Mucosa of rectum (tissue), 2 donors: ENCODE measurements around the gene DOHH.
A peak's percentile ranks its signal among the peaks of the same experiment; 100 is the strongest.

ENCODE experiments used
- H3K27ac ChIP-seq, 2 donors: one replicate each; pipeline ENCODE4 v1.7.0; 2013; ENCODE audit warnings: inconsistent platforms in 2 of 2, low read depth in 2 of 2, low read length in 2 of 2
- H3K27me3 ChIP-seq, 2 donors: one replicate each; pipeline ENCODE4 v1.7.0; 2013; ENCODE audit warnings: low read length in 2 of 2; ENCODE audit not compliant: control insufficient read depth in 2 of 2, insufficient read depth in 2 of 2
- H3K36me3 ChIP-seq, 2 donors: one replicate each; pipeline ENCODE4 v1.7.0; 2013; ENCODE audit warnings: low read length in 2 of 2; ENCODE audit not compliant: control insufficient read depth in 2 of 2, insufficient read depth in 2 of 2
- H3K4me1 ChIP-seq, 2 donors: one replicate each; pipeline ENCODE4 v1.7.0; 2013; ENCODE audit warnings: low read length in 2 of 2, mild to moderate bottlenecking in 1 of 2; ENCODE audit not compliant: control insufficient read depth in 2 of 2, insufficient read depth in 2 of 2
- H3K4me3 ChIP-seq, 2 donors: one replicate each; pipeline ENCODE4 v1.7.0; 2013; ENCODE audit warnings: low read length in 2 of 2
- H3K9ac ChIP-seq, 2 donors: one replicate each; pipeline ENCODE4 v1.7.0; 2013; ENCODE audit warnings: low read length in 2 of 2, low read depth in 1 of 2, mild to moderate bottlenecking in 1 of 2
- H3K9me3 ChIP-seq, 2 donors: one replicate each; pipeline ENCODE4 v1.7.0; 2013; ENCODE audit warnings: low read length in 2 of 2; ENCODE audit not compliant: control insufficient read depth in 2 of 2
- donor health status: healthy.
- donor health status: Normal muscosa, but diverticular disease.

Gene DOHH

GRCh38 chr19:3492919-3493318, 7.6 kb downstream of the DOHH start:
- Histone ChIP-seq H3K9me3 (no peaks in the 10 kb centered on the region), H3K4me1 (no peaks in the 10 kb centered on the region), H3K27ac (no peak overlapping the region), H3K4me3 (no peak overlapping the region), H3K27me3 (no peaks in the 10 kb centered on the region), H3K36me3 (peaks cover 15 to 29% of the 10 kb centered on the region in 2 donors), H3K9ac (no peak overlapping the region)

GRCh38 chr19:3492131-3492839, 8.2 kb downstream of the DOHH start:
- H3K27ac ChIP-seq = no peak overlapping the region
- H3K9ac ChIP-seq = no peak overlapping the region
- H3K27me3 ChIP-seq = no peaks in the 10 kb centered on the region
- H3K36me3 ChIP-seq = peaks cover 13 to 29% of the 10 kb centered on the region in 2 donors
- no peaks in the 10 kb centered on the region for H3K9me3 ChIP-seq
- no peaks in the 10 kb centered on the region for H3K4me1 ChIP-seq
- H3K4me3 ChIP-seq = no peak overlapping the region

- no peak overlapping the region for H3K4me3 ChIP-seq
- no peaks in the 10 kb centered on the region for H3K27me3 ChIP-seq
- no peak overlapping the region for H3K9ac ChIP-seq
- H3K9me3 ChIP-seq = no peaks in the 10 kb centered on the region
- H3K27ac ChIP-seq = no peak overlapping the region
- no peaks in the 10 kb centered on the region for H3K4me1 ChIP-seq
- H3K36me3 ChIP-seq = peaks cover 13 to 29% of the 10 kb centered on the region in 2 donors
These were observed 8.9 kb downstream of the DOHH start for GRCh38 chr19:3491396-3492119.

- Histone ChIP-seq H3K27ac (peak within 1 kb of the TSS; percentile 63 to 79), H3K4me3 (peak within 1 kb of the TSS; percentile 58 to 61), H3K9ac (peak within 1 kb of the TSS; percentile 60 to 82), H3K27me3 (no peaks in the 10 kb centered on the region), H3K9me3 (no peaks in the 10 kb centered on the region), H3K4me1 (peaks cover 4 to 13% of the 10 kb centered on the region in 2 donors), H3K36me3 (no peaks in the 10 kb centered on the region)
These were observed 17.2 kb downstream of the DOHH start, which contains the start of gene SMIM44 for GRCh38 chr19:3483226-3483628. SMIM44 (minus strand) TSS chr19:3483441; CDS start chr19:3483403, 38 bp downstream.

- Histone ChIP-seq H3K9me3 (no peaks in the 10 kb centered on the region), H3K9ac (peak overlapping the region; percentile 60 to 82), H3K4me3 (peak overlapping the region; percentile 58 to 61), H3K36me3 (no peaks in the 10 kb centered on the region), H3K27me3 (no peaks in the 10 kb centered on the region), H3K4me1 (peaks cover 4 to 13% of the 10 kb centered on the region in 2 donors), H3K27ac (peak overlapping the region; percentile 63 to 79)
These were observed 17.8 kb downstream of the DOHH start for GRCh38 chr19:3482507-3483225.

GRCh38 chr19:3481241-3482090, 19.0 kb downstream of the DOHH start:
- H3K9me3 ChIP-seq = no peaks in the 10 kb centered on the region
- peaks cover 4 to 13% of the 10 kb centered on the region in 2 donors for H3K4me1 ChIP-seq
- no peaks in the 10 kb centered on the region for H3K27me3 ChIP-seq
- no peaks in the 10 kb centered on the region for H3K36me3 ChIP-seq
- no peak overlapping the region for H3K27ac ChIP-seq
- H3K9ac ChIP-seq = no peak overlapping the region
- no peak overlapping the region for H3K4me3 ChIP-seq

GRCh38 chr19:3480383-3481091, 19.9 kb downstream of the DOHH start, which contains the start of gene SMIM24:
SMIM24 (minus strand) TSS chr19:3480525; CDS start chr19:3480463, 62 bp downstream.
- Histone ChIP-seq H3K27me3 (no peaks in the 10 kb centered on the region), H3K9ac (peak within 1 kb of the TSS in 1 of 2 donors; percentile 54), H3K4me3 (peak within 1 kb of the TSS in 1 of 2 donors; percentile 36), H3K27ac (peak within 1 kb of the TSS; percentile 16 to 43), H3K9me3 (no peaks in the 10 kb centered on the region), H3K36me3 (no peaks in the 10 kb centered on the region), H3K4me1 (peaks cover 4 to 13% of the 10 kb centered on the region in 2 donors)

- Histone ChIP-seq H3K9ac (peak overlapping the region in 1 of 2 donors; percentile 54), H3K4me3 (peak overlapping the region in 1 of 2 donors; percentile 36), H3K36me3 (no peaks in the 10 kb centered on the region), H3K4me1 (peaks cover 5 to 13% of the 10 kb centered on the region in 2 donors), H3K9me3 (no peaks in the 10 kb centered on the region), H3K27ac (peak overlapping the region; percentile 16 to 43), H3K27me3 (no peaks in the 10 kb centered on the region)
These were observed 20.6 kb downstream of the DOHH start for GRCh38 chr19:3479834-3480215.
